Immature natural killer cell (primary cell): ENCODE measurements around the gene RBFOX2. TPM values are rescaled to one million over a fixed set of nuclear protein-coding genes. Genes with fewer than 3 reads are reported as not detected.

Source experiments
- DNase-seq, 3 donors: peaks; one replicate each; pipeline ENCODE4 v3.0.0; 2022; ENCODE audit warnings: mixed read lengths in 1 of 3
- H3K27ac Mint-ChIP-seq, 6 donors: one replicate each; pipeline ENCODE4 v1.8.0; 2020; ENCODE audit warnings: mixed read lengths in 6 of 6, mild to moderate bottlenecking in 5 of 6, inconsistent platforms in 4 of 6, moderate library complexity in 3 of 6
- H3K27me3 Mint-ChIP-seq, 3 donors: one replicate each; pipeline ENCODE4 v1.8.0; 2020 to 2021; ENCODE audit warnings: low read depth in 3 of 3, mild to moderate bottlenecking in 3 of 3, mixed read lengths in 3 of 3, moderate library complexity in 3 of 3, inconsistent platforms in 1 of 3
- H3K36me3 Mint-ChIP-seq, 3 donors: one replicate each; pipeline ENCODE4 v1.8.0; 2020; ENCODE audit warnings: mixed read lengths in 3 of 3, inconsistent platforms in 2 of 3, mild to moderate bottlenecking in 2 of 3
- H3K4me1 Mint-ChIP-seq, 2 donors: one replicate each; pipeline ENCODE4 v1.8.0; 2020; ENCODE audit warnings: inconsistent platforms in 2 of 2, mild to moderate bottlenecking in 2 of 2, mixed read lengths in 2 of 2, moderate library complexity in 1 of 2
- H3K4me3 Mint-ChIP-seq, 5 donors: one replicate each; pipeline ENCODE4 v1.8.0; 2020; ENCODE audit warnings: mild to moderate bottlenecking in 5 of 5, mixed read lengths in 5 of 5, inconsistent platforms in 3 of 5, moderate library complexity in 3 of 5
- H3K9me3 Mint-ChIP-seq, 6 donors: one replicate each; pipeline ENCODE4 v1.8.0; 2020; ENCODE audit warnings: mild to moderate bottlenecking in 6 of 6, mixed read lengths in 6 of 6, inconsistent platforms in 4 of 6, moderate library complexity in 3 of 6
- polyA plus RNA-seq, 3 donors: library from polyadenylated mRNA; unstranded; fragments of 300-500 nt; fragmentation: Illumina TruSeq; gene quantifications; one replicate each; pipeline ENCODE4 v1.2.3, GENCODE V29; 2021

RBFOX2 gene
- polyA plus RNA-seq, 3 donors from 2014 or later: 1.2 to 1.9 TPM; not detected in 1

DNA sequence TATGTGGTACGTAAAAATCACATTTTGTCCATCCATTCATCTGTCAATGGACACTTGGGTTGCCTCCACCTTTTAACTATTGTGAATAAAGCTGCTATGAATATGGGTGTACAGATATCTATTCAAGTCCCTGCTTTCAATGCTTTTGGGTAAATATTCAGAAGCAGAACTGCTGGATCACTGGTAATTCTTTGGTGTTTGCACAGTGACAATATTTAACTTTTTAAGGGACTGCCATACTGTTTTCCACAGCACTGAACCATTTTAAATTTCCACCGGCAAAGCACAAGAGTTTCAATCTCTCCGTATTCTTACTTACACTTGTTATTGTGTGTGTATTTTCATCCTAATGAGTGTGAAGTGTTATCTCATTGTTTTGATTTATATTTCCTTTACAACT, 79.4 kb downstream of the RBFOX2 start:
- Mint-ChIP-seq H3K27ac (no peak overlapping the region), H3K36me3 (no peaks in the 10 kb centered on the region), H3K4me1 (no peaks in the 10 kb centered on the region), H3K4me3 (no peak overlapping the region), H3K9me3 (no peaks in the 10 kb centered on the region), H3K27me3 (peaks cover 2 to 8% (median 6%) of the 10 kb centered on the region in 3 donors)
- no peak for DNase-seq

DNA sequence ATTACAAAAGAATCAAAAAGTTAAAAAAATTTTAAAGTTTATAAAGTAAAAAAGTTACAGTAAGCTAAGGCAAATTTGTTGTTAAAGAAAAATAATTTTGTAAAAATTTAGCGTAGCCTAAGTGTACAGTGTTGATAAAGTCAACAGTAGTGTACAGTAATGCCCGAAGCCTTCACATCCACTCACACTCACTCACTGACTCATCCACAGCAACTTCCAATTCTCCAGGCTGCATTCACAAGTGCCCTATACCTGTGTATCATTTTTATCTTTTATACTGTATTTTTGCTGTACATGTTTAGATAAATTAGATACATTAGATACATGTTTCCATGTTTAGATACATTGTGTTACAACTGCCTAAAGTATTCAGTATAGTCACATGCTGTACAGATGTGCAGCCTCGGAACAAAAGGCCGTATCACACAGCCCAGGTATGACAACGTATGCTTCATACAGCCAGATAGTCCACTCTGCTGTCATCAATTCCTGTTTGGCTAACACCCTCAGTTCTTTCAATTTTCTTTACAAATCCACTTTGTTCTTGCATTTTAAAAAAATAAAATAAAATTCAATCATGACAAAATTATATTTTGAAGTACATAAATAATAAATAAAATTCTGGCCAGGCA, 80.7 kb downstream of the RBFOX2 start:
- no peaks in the 10 kb centered on the region for H3K36me3 Mint-ChIP-seq
- H3K4me3 Mint-ChIP-seq: no peak overlapping the region
- H3K4me1 Mint-ChIP-seq: no peaks in the 10 kb centered on the region
- H3K27me3 Mint-ChIP-seq: peaks cover 6 to 7% (median 7%) of the 10 kb centered on the region in 3 donors
- H3K9me3 Mint-ChIP-seq: no peaks in the 10 kb centered on the region
- DNase-seq: no peak
- no peak overlapping the region for H3K27ac Mint-ChIP-seq

DNA sequence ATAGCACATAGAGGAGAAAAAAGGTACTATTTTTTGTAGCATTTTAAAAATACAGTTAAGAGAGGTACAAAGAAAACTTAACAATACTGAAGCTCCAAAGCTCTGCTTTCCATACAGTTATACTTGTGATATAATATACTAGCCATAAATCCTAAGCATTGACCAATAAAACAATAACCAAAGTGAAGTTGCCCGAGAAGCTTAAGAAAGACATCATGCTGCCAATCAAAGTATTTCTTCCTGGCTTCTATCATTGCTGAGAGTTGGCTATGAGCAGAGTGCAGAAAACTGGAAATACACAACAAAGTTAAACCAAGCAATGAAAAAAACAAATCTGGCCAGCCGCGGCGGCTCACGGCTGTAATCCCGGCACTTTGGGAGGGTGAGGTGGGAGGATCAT, 84.2 kb downstream of the RBFOX2 start:
- H3K9me3 Mint-ChIP-seq: no peaks in the 10 kb centered on the region
- no peak for DNase-seq
- H3K27ac Mint-ChIP-seq: no peak overlapping the region
- H3K4me3 Mint-ChIP-seq: no peak overlapping the region
- H3K4me1 Mint-ChIP-seq: no peaks in the 10 kb centered on the region
- peaks cover 2 to 13% (median 9%) of the 10 kb centered on the region in 3 donors for H3K27me3 Mint-ChIP-seq
- H3K36me3 Mint-ChIP-seq: no peaks in the 10 kb centered on the region

DNA sequence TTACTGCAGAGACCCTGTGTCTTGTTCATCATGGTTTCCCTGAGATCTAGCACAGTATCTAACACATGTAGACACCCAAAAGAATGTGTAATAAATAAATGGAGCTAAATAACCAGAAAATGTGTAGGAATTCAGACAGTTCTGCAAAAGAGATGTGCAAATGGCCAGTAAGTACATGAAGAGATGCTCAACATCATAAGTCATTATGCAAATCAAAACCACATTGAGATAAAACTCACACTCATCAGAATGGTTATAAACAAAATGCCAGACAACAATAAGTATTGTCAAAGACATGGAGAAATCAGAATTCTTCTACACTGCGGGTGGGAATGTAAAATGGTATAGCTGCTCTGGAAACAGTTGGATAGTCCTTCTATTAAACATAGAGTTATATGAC, 88.5 kb downstream of the RBFOX2 start:
- H3K27me3 Mint-ChIP-seq: peaks cover 0 to 10% (median 3%) of the 10 kb centered on the region in 3 donors
- no peak overlapping the region for H3K4me3 Mint-ChIP-seq
- H3K27ac Mint-ChIP-seq: no peak overlapping the region
- no peaks in the 10 kb centered on the region for H3K4me1 Mint-ChIP-seq
- H3K36me3 Mint-ChIP-seq: no peaks in the 10 kb centered on the region
- no peak for DNase-seq
- no peaks in the 10 kb centered on the region for H3K9me3 Mint-ChIP-seq

DNA sequence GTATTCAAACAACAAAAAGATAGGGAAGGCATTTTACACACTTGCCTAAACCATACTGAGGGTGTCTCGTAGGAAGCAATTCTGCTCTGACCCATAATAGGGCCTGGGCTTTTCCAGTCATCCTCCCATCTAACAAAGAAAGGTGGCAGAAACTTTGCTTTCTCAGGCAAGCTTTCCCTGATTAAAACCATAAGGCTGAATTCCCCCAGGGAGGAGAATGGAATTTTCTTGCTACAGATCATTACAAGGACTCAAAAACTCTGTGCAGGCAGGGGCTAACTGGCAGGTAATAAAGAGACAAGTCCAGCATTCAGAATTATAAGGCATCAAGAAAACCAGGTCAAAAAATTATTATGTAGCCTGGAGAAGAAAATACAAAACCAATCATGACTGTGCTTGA, 90.4 kb downstream of the RBFOX2 start:
- DNase-seq: no peak
- Mint-ChIP-seq H3K27ac (no peak overlapping the region), H3K4me3 (no peak overlapping the region)

DNA sequence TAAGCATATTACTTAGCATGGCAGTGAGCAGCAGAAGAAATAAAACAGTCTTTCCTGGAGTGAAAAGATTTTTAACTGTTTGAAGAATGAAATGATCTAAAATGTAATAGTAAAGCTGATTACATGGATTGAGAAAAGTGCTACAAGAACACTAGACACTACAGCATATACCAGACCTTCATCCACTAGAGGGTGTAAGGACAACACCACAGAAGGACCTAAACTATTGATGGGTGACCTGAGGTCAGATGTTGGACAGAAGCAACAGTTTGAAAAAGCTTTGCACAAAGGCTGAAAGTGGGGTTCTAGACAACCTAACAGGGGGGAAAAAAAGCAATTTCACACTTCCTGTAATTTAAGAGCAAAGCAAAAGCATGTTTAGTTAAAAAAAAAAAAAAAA, 97.7 kb downstream of the RBFOX2 start:
- no peak for DNase-seq

More for the DNA sequence above, 90.4 kb downstream of the RBFOX2 start:
- H3K36me3 Mint-ChIP-seq: no peaks in the 10 kb centered on the region
- H3K4me1 Mint-ChIP-seq: no peaks in the 10 kb centered on the region
- peaks cover 0 to 8% (median 3%) of the 10 kb centered on the region in 3 donors for H3K27me3 Mint-ChIP-seq
- no peaks in the 10 kb centered on the region for H3K9me3 Mint-ChIP-seq

DNA sequence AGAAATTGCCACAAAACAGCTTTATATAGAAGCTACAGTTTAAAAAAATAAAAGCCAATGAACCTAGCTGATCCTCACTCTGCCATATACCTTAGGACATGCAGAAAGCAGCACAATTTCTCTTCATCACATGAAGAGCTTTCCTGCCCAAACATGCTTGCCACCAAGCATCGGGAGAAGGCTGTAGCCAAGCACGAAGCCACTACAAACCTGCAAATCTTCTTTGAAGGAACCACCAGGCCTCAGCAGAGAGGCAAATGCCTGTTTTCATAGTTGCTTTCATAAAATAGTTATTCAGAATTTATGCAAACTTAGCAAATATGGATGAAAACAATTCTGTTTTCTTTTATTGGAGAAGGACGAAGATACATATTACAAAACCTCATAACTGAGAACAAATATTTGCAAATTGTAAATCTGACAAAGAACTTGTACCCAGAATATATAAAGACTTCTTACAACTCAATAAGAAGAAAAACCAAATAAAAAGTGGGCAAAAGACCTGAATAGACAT, 100.3 kb downstream of the RBFOX2 start:
- H3K9me3 Mint-ChIP-seq: no peaks in the 10 kb centered on the region
- H3K4me1 Mint-ChIP-seq: no peaks in the 10 kb centered on the region
- no peak overlapping the region for H3K27ac Mint-ChIP-seq
- peaks cover 0 to 3% (median 0%) of the 10 kb centered on the region in 3 donors for H3K36me3 Mint-ChIP-seq
- peaks cover 3 to 7% (median 4%) of the 10 kb centered on the region in 3 donors for H3K27me3 Mint-ChIP-seq
- H3K4me3 Mint-ChIP-seq: no peak overlapping the region
- no peak for DNase-seq

More for the DNA sequence above, 97.7 kb downstream of the RBFOX2 start:
- H3K27me3 Mint-ChIP-seq: peaks cover 3 to 7% (median 4%) of the 10 kb centered on the region in 3 donors
- H3K4me3 Mint-ChIP-seq: no peak overlapping the region
- H3K27ac Mint-ChIP-seq: no peak overlapping the region
- no peaks in the 10 kb centered on the region for H3K9me3 Mint-ChIP-seq
- no peaks in the 10 kb centered on the region for H3K4me1 Mint-ChIP-seq
- peaks cover 0 to 3% (median 0%) of the 10 kb centered on the region in 3 donors for H3K36me3 Mint-ChIP-seq

DNA sequence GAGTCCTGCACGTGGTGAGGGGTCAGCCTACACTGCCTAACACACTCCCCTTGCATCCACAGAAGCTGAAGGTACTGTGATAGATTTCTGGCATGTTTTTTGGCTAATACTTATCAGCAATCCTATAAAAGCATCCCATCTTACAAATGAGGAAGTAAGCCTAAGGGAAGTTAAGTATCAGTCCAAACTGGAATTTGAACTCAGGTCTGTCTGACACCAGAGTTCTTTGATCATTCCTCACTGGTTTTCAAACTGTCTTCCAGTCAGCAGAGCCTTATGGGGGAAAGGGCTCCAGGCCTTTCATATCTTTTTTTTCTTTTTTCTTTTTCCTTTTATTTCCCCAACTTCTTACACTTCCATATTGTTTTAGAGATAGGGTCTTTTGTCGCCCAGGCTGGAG, 105.6 kb downstream of the RBFOX2 start:
- DNase-seq: no peak
- peaks cover 2 to 3% (median 2%) of the 10 kb centered on the region in 3 donors for H3K27me3 Mint-ChIP-seq
- no peaks in the 10 kb centered on the region for H3K36me3 Mint-ChIP-seq
- no peak overlapping the region for H3K4me3 Mint-ChIP-seq
- H3K4me1 Mint-ChIP-seq: no peaks in the 10 kb centered on the region
- H3K9me3 Mint-ChIP-seq: no peaks in the 10 kb centered on the region
- H3K27ac Mint-ChIP-seq: no peak overlapping the region

DNA sequence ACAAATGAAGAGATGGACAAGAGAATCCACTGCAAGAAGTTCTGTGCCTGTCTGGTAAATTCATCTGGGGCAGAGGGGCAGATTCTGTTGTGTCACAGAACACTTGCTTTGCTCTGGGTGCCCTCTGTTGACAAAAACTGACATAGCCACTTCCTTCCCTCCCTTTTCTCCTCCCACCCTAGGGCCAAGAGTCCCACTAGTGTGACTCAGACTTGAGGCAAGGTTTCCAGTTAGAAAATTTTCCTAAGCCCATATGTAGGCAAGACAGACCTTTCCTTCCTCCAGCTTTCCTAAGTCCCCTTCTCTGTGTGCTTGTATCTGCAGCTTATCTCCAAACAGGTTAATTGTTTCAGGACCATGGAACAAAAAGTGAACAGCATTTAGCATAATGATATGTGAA, 106.8 kb downstream of the RBFOX2 start:
- Mint-ChIP-seq H3K27me3 (peaks cover 0 to 4% (median 2%) of the 10 kb centered on the region in 3 donors), H3K36me3 (no peaks in the 10 kb centered on the region), H3K4me3 (no peak overlapping the region), H3K9me3 (no peaks in the 10 kb centered on the region), H3K4me1 (no peaks in the 10 kb centered on the region), H3K27ac (no peak overlapping the region)
- peak; percentile 10 to 38 (median 17) for DNase-seq

DNA sequence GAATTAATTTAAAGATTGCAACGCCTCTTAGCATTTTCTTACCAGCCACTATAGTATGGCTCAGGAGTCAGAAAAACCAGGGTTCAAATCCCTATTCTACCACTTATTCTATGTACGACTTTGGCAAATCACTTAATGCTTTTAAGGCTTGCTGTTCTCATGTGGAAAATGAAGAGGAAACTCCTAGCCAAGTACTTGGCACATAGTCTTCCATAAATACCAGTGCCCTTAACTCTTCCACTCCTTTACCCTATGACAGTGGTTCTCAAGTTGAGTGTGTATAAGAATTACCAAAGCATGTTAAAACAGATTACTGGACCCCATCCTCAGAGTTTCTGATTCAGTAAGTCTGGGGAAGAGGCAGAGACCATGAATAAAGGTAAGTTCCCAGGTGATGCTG, 107.6 kb downstream of the RBFOX2 start:
- no peak overlapping the region for H3K27ac Mint-ChIP-seq
- peaks cover 0 to 2% (median 2%) of the 10 kb centered on the region in 3 donors for H3K27me3 Mint-ChIP-seq
- no peaks in the 10 kb centered on the region for H3K4me1 Mint-ChIP-seq
- H3K4me3 Mint-ChIP-seq: no peak overlapping the region
- no peaks in the 10 kb centered on the region for H3K9me3 Mint-ChIP-seq
- no peak for DNase-seq
- H3K36me3 Mint-ChIP-seq: no peaks in the 10 kb centered on the region

DNA sequence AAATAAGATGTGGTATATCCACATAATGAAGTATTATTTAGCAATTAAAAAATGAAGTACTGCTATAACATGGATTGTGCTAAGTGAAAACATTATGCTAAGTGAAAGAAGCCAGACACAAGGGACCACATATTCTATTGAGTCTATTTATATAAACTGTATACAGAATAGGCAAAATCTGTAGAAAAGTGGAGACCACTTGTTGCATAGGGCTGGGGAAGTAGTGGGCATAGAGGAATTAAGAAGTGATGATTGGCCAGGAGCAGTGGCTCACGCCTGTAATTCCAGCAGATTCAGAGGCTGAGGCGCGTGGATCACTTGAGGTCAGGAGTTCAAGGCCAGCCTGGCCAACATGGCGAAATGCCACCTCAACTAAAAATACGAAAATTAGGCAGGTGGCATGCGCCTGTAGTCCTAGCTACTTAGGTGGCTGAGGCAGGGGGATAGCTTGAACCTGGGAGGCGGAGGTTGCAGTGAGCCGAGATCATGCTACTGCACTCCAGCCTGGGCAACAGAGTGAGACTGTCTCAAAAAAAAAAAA, 109.6 kb downstream of the RBFOX2 start:
- H3K36me3 Mint-ChIP-seq: no peaks in the 10 kb centered on the region

DNA sequence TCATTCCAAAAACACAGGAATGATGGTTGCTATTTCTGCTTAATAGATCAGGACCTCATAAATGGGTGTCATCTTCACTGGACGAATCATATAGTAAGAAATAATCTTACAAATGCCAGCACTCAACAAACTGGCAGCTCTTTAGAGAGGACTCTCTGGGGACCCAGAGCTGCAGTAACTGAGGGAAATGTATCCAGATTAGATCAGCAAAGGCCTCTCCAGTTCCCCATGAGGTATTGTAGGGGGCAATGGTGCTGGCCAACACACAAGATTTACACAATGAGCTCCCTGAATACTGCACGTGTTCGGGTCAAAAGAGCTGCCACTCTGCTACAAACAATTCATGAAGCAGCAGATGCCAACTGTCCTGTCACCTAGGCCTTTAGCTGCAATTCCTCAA, 110.2 kb downstream of the RBFOX2 start:
- no peaks in the 10 kb centered on the region for H3K36me3 Mint-ChIP-seq
- peaks cover 2 to 9% (median 4%) of the 10 kb centered on the region in 3 donors for H3K27me3 Mint-ChIP-seq
- no peak overlapping the region for H3K4me3 Mint-ChIP-seq
- H3K27ac Mint-ChIP-seq: no peak overlapping the region
- no peak for DNase-seq
- H3K9me3 Mint-ChIP-seq: peaks cover 0 to 2% (median 0%) of the 10 kb centered on the region in 6 donors
- peaks cover 0 to 1% of the 10 kb centered on the region in 2 donors for H3K4me1 Mint-ChIP-seq

More for the DNA sequence above, 109.6 kb downstream of the RBFOX2 start:
- H3K27ac Mint-ChIP-seq: no peak overlapping the region
- peaks cover 2 to 6% (median 4%) of the 10 kb centered on the region in 3 donors for H3K27me3 Mint-ChIP-seq
- no peak for DNase-seq
- no peak overlapping the region for H3K4me3 Mint-ChIP-seq
- peaks cover 0 to 1% of the 10 kb centered on the region in 2 donors for H3K4me1 Mint-ChIP-seq
- no peaks in the 10 kb centered on the region for H3K9me3 Mint-ChIP-seq

DNA sequence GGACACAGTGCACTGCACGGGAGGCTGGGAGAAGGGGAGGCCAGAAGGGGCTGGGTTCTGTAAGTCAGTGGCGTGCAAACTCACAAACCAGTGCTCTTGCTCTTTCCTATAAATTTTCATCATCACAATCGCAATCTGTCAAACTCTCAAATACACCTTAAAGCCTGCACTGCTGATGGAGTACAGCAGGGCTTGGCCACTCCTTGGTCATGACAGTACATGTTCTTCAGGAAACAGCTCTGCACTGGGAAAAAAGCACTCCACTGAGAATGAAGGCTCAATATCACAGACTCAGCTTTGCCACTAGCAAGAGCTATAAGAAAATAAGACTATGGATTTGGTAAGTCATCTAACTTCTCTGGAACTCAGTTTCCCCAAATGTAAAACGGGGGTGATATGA, 111.0 kb downstream of the RBFOX2 start:
- peaks cover 0 to 2% (median 0%) of the 10 kb centered on the region in 6 donors for H3K9me3 Mint-ChIP-seq
- H3K4me3 Mint-ChIP-seq: no peak overlapping the region
- H3K4me1 Mint-ChIP-seq: peaks cover 0 to 1% of the 10 kb centered on the region in 2 donors
- no peak overlapping the region for H3K27ac Mint-ChIP-seq
- peaks cover 2 to 9% (median 4%) of the 10 kb centered on the region in 3 donors for H3K27me3 Mint-ChIP-seq
- no peaks in the 10 kb centered on the region for H3K36me3 Mint-ChIP-seq
- DNase-seq: no peak

DNA sequence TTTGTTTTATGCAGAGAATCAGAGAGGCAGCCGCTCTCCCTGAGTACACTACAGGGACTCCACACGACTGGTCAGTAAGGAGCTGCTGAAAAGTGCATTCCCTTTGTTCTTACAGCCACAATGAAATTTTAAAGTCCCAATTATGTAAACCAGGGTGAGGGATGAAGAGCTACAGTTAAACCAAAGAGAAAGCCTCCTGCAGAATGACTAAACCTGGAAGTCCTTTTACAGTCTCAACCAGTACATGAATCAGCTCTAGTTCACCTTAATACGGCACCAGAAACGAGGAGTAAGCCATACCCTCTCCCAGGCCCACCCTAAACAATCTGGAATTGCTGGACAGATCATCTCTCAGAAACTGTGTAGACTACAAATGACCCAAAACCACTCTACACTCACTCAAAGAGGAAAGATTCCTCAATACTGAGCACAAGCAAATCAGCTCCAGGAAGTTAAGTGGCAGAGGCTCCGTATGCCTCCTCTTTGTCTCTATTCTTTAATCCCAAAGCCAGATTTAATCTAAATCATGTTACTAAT, 113.1 kb downstream of the RBFOX2 start:
- Mint-ChIP-seq H3K9me3 (peaks cover 0 to 2% (median 0%) of the 10 kb centered on the region in 6 donors), H3K4me3 (no peak overlapping the region), H3K27me3 (peaks cover 2 to 9% (median 4%) of the 10 kb centered on the region in 3 donors), H3K4me1 (peaks cover 0 to 1% of the 10 kb centered on the region in 2 donors), H3K27ac (no peak overlapping the region), H3K36me3 (no peaks in the 10 kb centered on the region)
- no peak for DNase-seq
